Neural progenitor cell (in vitro differentiated cells): ENCODE data around the gene MAP7D1. TPM values are rescaled to one million over a fixed set of nuclear protein-coding genes. Genes with fewer than 3 reads are reported as not detected.

Source experiments
- DNase-seq: peaks from one replicate; pipeline ENCODE4 v3.0.0-alpha.2; 2016; ENCODE audit warnings: low spot score
- H2AFZ ChIP-seq: fragments of 200-600 bp; sonication (generic); replicated peaks from 2 replicates; pipeline ENCODE4 v1.6.1; 2016; ENCODE audit warnings: antibody characterized with exemption
- H3F3A ChIP-seq: fragments of 200-600 bp; sonication (generic); 2 replicates; pipeline ENCODE4 v1.6.1; 2016; ENCODE audit warnings: antibody characterized with exemption, low read depth
- H3K27ac ChIP-seq: fragments of 200-600 bp; sonication (generic); 2 replicates; pipeline ENCODE4 v1.5.1; 2016; ENCODE audit warnings: mild to moderate bottlenecking
- H3K27me3 ChIP-seq: fragments of 200-600 bp; sonication (generic); 2 replicates; pipeline ENCODE4 v1.6.1; 2016; ENCODE audit warnings: mild to moderate bottlenecking, moderate library complexity
- H3K36me3 ChIP-seq: fragments of 200-600 bp; sonication (generic); 2 replicates; pipeline ENCODE4 v1.5.1; 2016
- H3K4me1 ChIP-seq: fragments of 200-600 bp; sonication (generic); 2 replicates; pipeline ENCODE4 v1.6.1; 2016; ENCODE audit warnings: mixed run types
- H3K4me2 ChIP-seq: fragments of 200-600 bp; sonication (generic); 2 replicates; pipeline ENCODE4 v1.6.1; 2016
- H3K4me3 ChIP-seq: fragments of 200-600 bp; sonication (generic); 2 replicates; pipeline ENCODE4 v1.5.1; 2016
- H3K79me2 ChIP-seq: fragments of 200-600 bp; sonication (generic); 2 replicates; pipeline ENCODE4 v1.6.1; 2016; ENCODE audit warnings: low read depth
- H3K9ac ChIP-seq: fragments of 200-600 bp; sonication (generic); 2 replicates; pipeline ENCODE4 v1.6.1; 2016
- H3K9me3 ChIP-seq: fragments of 200-600 bp; sonication (generic); 2 replicates; pipeline ENCODE4 v1.5.1; 2016; ENCODE audit warnings: low read depth
- H4K20me1 ChIP-seq: fragments of 200-600 bp; sonication (generic); 2 replicates; pipeline ENCODE4 v1.6.1; 2016; ENCODE audit warnings: low read depth
- H3K27ac Mint-ChIP-seq: 3 replicates; pipeline ENCODE4 v1.8.0; 2021; ENCODE audit warnings: mixed read lengths
- H3K27me3 Mint-ChIP-seq: 2 replicates; pipeline ENCODE4 v1.8.0; 2022; ENCODE audit warnings: low read depth, mild to moderate bottlenecking, inconsistent platforms, moderate library complexity, mixed read lengths; ENCODE audit not compliant: insufficient read depth
- H3K36me3 Mint-ChIP-seq: 3 replicates; pipeline ENCODE4 v1.8.0; 2021; ENCODE audit warnings: mixed read lengths
- H3K4me1 Mint-ChIP-seq: 3 replicates; pipeline ENCODE4 v1.8.0; 2021; ENCODE audit warnings: mixed read lengths
- H3K4me3 Mint-ChIP-seq: 3 replicates; pipeline ENCODE4 v1.8.0; 2021; ENCODE audit warnings: mild to moderate bottlenecking, moderate library complexity, mixed read lengths
- H3K9me3 Mint-ChIP-seq: 3 replicates; pipeline ENCODE4 v1.8.0; 2020; ENCODE audit warnings: mixed read lengths
- CTCF ChIP-seq: fragments of 200-600 bp; sonication (generic); IDR thresholded peaks from 2 replicates; pipeline ENCODE4 v1.5.1; 2017; ENCODE audit warnings: antibody characterized with exemption, mild to moderate bottlenecking
- EZH2 ChIP-seq: fragments of 200-600 bp; sonication (generic); IDR thresholded peaks from 2 replicates; pipeline ENCODE4 v1.6.1; 2017; ENCODE audit warnings: antibody characterized with exemption, mild to moderate bottlenecking, moderate library complexity
- EZH2phosphoT487 ChIP-seq: fragments of 200-600 bp; sonication (generic); IDR thresholded peaks from 2 replicates; pipeline ENCODE4 v1.6.1; 2017; ENCODE audit warnings: antibody characterized with exemption
- total RNA-seq: library from RNA; depleted of rRNA; stranded (reverse); fragments of >200 nt; gene quantifications from 2 replicates; pipeline ENCODE4 v1.2.3, GENCODE V29; 2015; ENCODE audit warnings: low replicate concordance

Gene MAP7D1
- total RNA-seq, 1 donor from 2014 or later, result 35.0 TPM

- Mint-ChIP-seq H3K4me1 (peaks cover 43% of the 10 kb centered on the region), H3K27ac (no peak overlapping the region), H3K9me3 (no peaks in the 10 kb centered on the region), H3K4me3 (no peak overlapping the region), H3K36me3 (peaks cover 24% of the 10 kb centered on the region), H3K27me3 (peaks cover 2% of the 10 kb centered on the region)
- Histone ChIP-seq H3K9me3 (no peaks in the 10 kb centered on the region), H3F3A (peaks cover 22% of the 10 kb centered on the region), H3K27ac (no peak overlapping the region), H3K79me2 (peaks cover 98% of the 10 kb centered on the region), H2AFZ (no peak overlapping the region), H3K4me3 (no peak overlapping the region), H3K4me2 (no peak overlapping the region), H4K20me1 (peaks cover 99% of the 10 kb centered on the region), H3K36me3 (no peaks in the 10 kb centered on the region), H3K9ac (no peak overlapping the region), H3K4me1 (peaks cover 11% of the 10 kb centered on the region), H3K27me3 (no peaks in the 10 kb centered on the region)
- no peak for DNase-seq
- TF ChIP-seq EZH2phosphoT487, result no peak
- no peak for TF ChIP-seq EZH2
- no peak for TF ChIP-seq CTCF
Measured at GRCh38 chr1:36164361-36164760, 8.4 kb downstream of the MAP7D1 start.

GRCh38 chr1:36165145-36165544 lies 9.2 kb downstream of the MAP7D1 start:
- no peaks in the 10 kb centered on the region for H3K9me3 ChIP-seq
- no peak overlapping the region for H3K4me3 Mint-ChIP-seq
- H3K36me3 Mint-ChIP-seq, result peaks cover 25% of the 10 kb centered on the region
- no peak overlapping the region for H3K4me3 ChIP-seq
- H3K4me1 Mint-ChIP-seq, result peaks cover 37% of the 10 kb centered on the region
- no peak for DNase-seq
- no peaks in the 10 kb centered on the region for H3K9me3 Mint-ChIP-seq
- no peak overlapping the region for H3K27ac ChIP-seq
- H3K36me3 ChIP-seq, result no peaks in the 10 kb centered on the region
- peaks cover 17% of the 10 kb centered on the region for H3F3A ChIP-seq
- no peak overlapping the region for H3K27ac Mint-ChIP-seq
- no peak overlapping the region for H3K4me2 ChIP-seq
- no peaks in the 10 kb centered on the region for H3K27me3 ChIP-seq
- H2AFZ ChIP-seq, result no peak overlapping the region
- peaks cover 2% of the 10 kb centered on the region for H3K27me3 Mint-ChIP-seq
- peaks cover 98% of the 10 kb centered on the region for H3K79me2 ChIP-seq
- H3K4me1 ChIP-seq, result peaks cover 11% of the 10 kb centered on the region
- H3K9ac ChIP-seq, result no peak overlapping the region
- TF ChIP-seq EZH2phosphoT487 (no peak), EZH2 (no peak), CTCF (no peak)
- peaks cover 99% of the 10 kb centered on the region for H4K20me1 ChIP-seq

GRCh38 chr1:36166136-36166535 lies 10.2 kb downstream of the MAP7D1 start:
- TF ChIP-seq EZH2phosphoT487, result no peak
- TF ChIP-seq EZH2, result no peak
- no peak for TF ChIP-seq CTCF
- Histone ChIP-seq H3K27me3 (no peaks in the 10 kb centered on the region), H3K4me2 (no peak overlapping the region), H3K79me2 (peaks cover 92% of the 10 kb centered on the region), H3K27ac (no peak overlapping the region), H3K4me3 (no peak overlapping the region), H3F3A (peaks cover 8% of the 10 kb centered on the region), H3K36me3 (no peaks in the 10 kb centered on the region), H4K20me1 (peaks cover 99% of the 10 kb centered on the region), H3K9me3 (no peaks in the 10 kb centered on the region), H2AFZ (no peak overlapping the region), H3K9ac (no peak overlapping the region), H3K4me1 (peaks cover 5% of the 10 kb centered on the region)
- H3K27ac Mint-ChIP-seq, result no peak overlapping the region
- H3K4me1 Mint-ChIP-seq, result peaks cover 29% of the 10 kb centered on the region
- H3K4me3 Mint-ChIP-seq, result no peak overlapping the region
- H3K9me3 Mint-ChIP-seq, result no peaks in the 10 kb centered on the region
- no peak for DNase-seq
- H3K36me3 Mint-ChIP-seq, result peaks cover 31% of the 10 kb centered on the region
- H3K27me3 Mint-ChIP-seq, result peaks cover 4% of the 10 kb centered on the region
